ENCODE measurements around the gene EP400. TPM values are rescaled to one million over a fixed set of nuclear protein-coding genes. Genes with fewer than 3 reads are reported as not detected.

The EP400 gene
- total RNA-seq, 1 experiment from 2014 or later: 60.5 TPM

GRCh38 chr12:131941987-131942341 is 7.8 kb upstream of the EP400 start:
- Histone ChIP-seq H3K4me3 (ENCODE audit: low read depth, low read length) (no peak overlapping the region), H3K36me3 (ENCODE audit: control insufficient read depth, insufficient read depth, low read length) (no peaks in the 10 kb centered on the region; the same call in 1 of the 2 replicates), H3K9me3 (no peaks in the 10 kb centered on the region), H3K27me3 (replicated peaks; ENCODE audit: control insufficient read depth, insufficient read depth, low read length) (no peaks in the 10 kb centered on the region), H3K4me1 (no peaks in the 10 kb centered on the region)
- Mint-ChIP-seq H3K27me3 (ENCODE audit: insufficient read depth, unreplicated experiment) (no peaks in the 10 kb centered on the region), H3K27ac (ENCODE audit: unreplicated experiment) (no peak overlapping the region), H3K9me3 (ENCODE audit: unreplicated experiment) (no peaks in the 10 kb centered on the region), H3K4me1 (ENCODE audit: low read depth, unreplicated experiment) (no peaks in the 10 kb centered on the region), H3K36me3 (ENCODE audit: insufficient read depth, unreplicated experiment) (peaks cover 77% of the 10 kb centered on the region), H3K4me3 (ENCODE audit: unreplicated experiment) (no peak overlapping the region)
- intact Hi-C loops (cut with micrococcal nuclease; ENCODE audit: unreplicated experiment): no loop called here
- POLR2A ChIA-PET: no interaction called here
- no TSS peak for BruUV-seq (replicated peaks)
- DNase-seq: peak in 1 of 2 experiments; percentile 28
- CTCF ChIA-PET: no interaction called here
- TF ChIP-seq CTCF (IDR thresholded peaks at IDR 0.05; ENCODE audit: insufficient read depth in 1 of 2, low read depth in 1 of 2, low read length in 1 of 2, severe bottlenecking in 1 of 2, unreplicated experiment in 1 of 2): no peak

GRCh38 chr12:131942671-131943070 is 7.1 kb upstream of the EP400 start:
- Mint-ChIP-seq H3K27me3 (ENCODE audit: insufficient read depth, unreplicated experiment) (no peaks in the 10 kb centered on the region), H3K27ac (ENCODE audit: unreplicated experiment) (no peak overlapping the region), H3K36me3 (ENCODE audit: insufficient read depth, unreplicated experiment) (peaks cover 70% of the 10 kb centered on the region), H3K4me1 (ENCODE audit: low read depth, unreplicated experiment) (no peaks in the 10 kb centered on the region), H3K9me3 (ENCODE audit: unreplicated experiment) (no peaks in the 10 kb centered on the region), H3K4me3 (ENCODE audit: unreplicated experiment) (no peak overlapping the region)
- Histone ChIP-seq H3K9me3 (no peaks in the 10 kb centered on the region), H3K4me3 (ENCODE audit: low read depth, low read length) (no peak overlapping the region), H3K4me1 (no peaks in the 10 kb centered on the region), H3K27me3 (replicated peaks; ENCODE audit: control insufficient read depth, insufficient read depth, low read length) (no peaks in the 10 kb centered on the region), H3K36me3 (ENCODE audit: control insufficient read depth, insufficient read depth, low read length) (no peaks in the 10 kb centered on the region; the same call in 1 of the 2 replicates)
- peak in 1 of 2 experiments; percentile 8 for DNase-seq
- POLR2A ChIA-PET: no interaction called here
- TF ChIP-seq CTCF (IDR thresholded peaks at IDR 0.05; ENCODE audit: insufficient read depth in 1 of 2, low read depth in 1 of 2, low read length in 1 of 2, severe bottlenecking in 1 of 2, unreplicated experiment in 1 of 2): no peak
- CTCF ChIA-PET: no interaction called here
- no TSS peak for BruUV-seq (replicated peaks)
- intact Hi-C loops (cut with micrococcal nuclease; ENCODE audit: unreplicated experiment): no loop called here

GRCh38 chr12:131943389-131943788 is 6.4 kb upstream of the EP400 start:
- Mint-ChIP-seq H3K9me3 (ENCODE audit: unreplicated experiment) (no peaks in the 10 kb centered on the region), H3K27me3 (ENCODE audit: insufficient read depth, unreplicated experiment) (no peaks in the 10 kb centered on the region), H3K27ac (ENCODE audit: unreplicated experiment) (no peak overlapping the region), H3K4me3 (ENCODE audit: unreplicated experiment) (no peak overlapping the region), H3K36me3 (ENCODE audit: insufficient read depth, unreplicated experiment) (peaks cover 64% of the 10 kb centered on the region), H3K4me1 (ENCODE audit: low read depth, unreplicated experiment) (no peaks in the 10 kb centered on the region)
- no peak for TF ChIP-seq CTCF (IDR thresholded peaks at IDR 0.05; ENCODE audit: insufficient read depth in 1 of 2, low read depth in 1 of 2, low read length in 1 of 2, severe bottlenecking in 1 of 2, unreplicated experiment in 1 of 2)
- no peak for DNase-seq
- Histone ChIP-seq H3K36me3 (ENCODE audit: control insufficient read depth, insufficient read depth, low read length) (no peaks in the 10 kb centered on the region; the same call in 1 of the 2 replicates), H3K4me3 (ENCODE audit: low read depth, low read length) (no peak overlapping the region), H3K27me3 (replicated peaks; ENCODE audit: control insufficient read depth, insufficient read depth, low read length) (no peaks in the 10 kb centered on the region), H3K4me1 (no peaks in the 10 kb centered on the region), H3K9me3 (no peaks in the 10 kb centered on the region)
- ChIA-PET CTCF (no interaction called here), POLR2A (no interaction called here)
- no TSS peak for BruUV-seq (replicated peaks)
- intact Hi-C loops (cut with micrococcal nuclease; ENCODE audit: unreplicated experiment): no loop called here

All from Caco-2 (cell line).